ENCODE results near the gene PKN1. TPM values are rescaled to one million over a fixed set of nuclear protein-coding genes. Genes with fewer than 3 reads are reported as not detected.
"Not testable (repeated sequence)": the region's sequence is repeated elsewhere in the genome, so short reads cannot be mapped to it uniquely, and the experiment has no call there.

PKN1 gene
- total RNA-seq, 1 donor = 164 TPM

DNA sequence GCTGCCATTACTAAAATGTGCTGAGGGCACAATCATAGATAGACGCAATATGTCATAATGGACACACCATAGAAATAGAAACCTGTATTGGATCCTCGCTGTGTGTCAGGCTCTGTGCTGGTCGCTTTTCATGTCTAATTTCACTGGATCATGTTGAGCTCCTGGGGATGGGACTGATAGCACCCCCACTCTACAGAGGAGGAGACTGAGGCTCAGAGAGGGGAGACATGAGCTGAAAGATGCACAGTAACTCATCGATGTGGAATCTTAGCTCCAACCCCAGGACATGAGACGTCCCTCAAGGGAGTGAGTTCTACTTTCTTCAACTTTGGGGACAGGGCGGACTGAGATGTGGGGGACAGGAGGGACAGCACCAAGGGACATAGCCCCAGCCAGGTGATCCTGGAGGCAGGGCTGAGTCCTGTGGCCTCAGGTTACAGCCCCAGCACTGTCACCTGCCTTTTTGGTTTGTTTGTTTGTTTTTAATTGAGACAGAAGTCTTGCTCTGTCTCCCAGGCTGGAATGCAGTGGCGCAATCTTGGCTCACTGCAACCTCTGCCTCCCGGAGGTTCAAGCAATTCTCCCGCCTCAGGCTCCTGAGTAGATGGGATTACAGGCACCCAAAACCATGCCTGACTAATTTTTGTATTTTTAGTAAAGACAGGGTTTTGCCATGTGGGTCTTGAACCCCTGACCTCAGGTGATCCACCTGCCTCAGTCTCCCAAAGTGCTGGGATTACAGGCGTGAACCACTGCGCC, 69.4 kb downstream of the PKN1 start:
- no peak overlapping the region for H3K4me3 ChIP-seq (ENCODE audit: low read depth, low read length)
- no peak for DNase-seq (ENCODE audit: low read depth)
- TF ChIP-seq, protein P1, sequence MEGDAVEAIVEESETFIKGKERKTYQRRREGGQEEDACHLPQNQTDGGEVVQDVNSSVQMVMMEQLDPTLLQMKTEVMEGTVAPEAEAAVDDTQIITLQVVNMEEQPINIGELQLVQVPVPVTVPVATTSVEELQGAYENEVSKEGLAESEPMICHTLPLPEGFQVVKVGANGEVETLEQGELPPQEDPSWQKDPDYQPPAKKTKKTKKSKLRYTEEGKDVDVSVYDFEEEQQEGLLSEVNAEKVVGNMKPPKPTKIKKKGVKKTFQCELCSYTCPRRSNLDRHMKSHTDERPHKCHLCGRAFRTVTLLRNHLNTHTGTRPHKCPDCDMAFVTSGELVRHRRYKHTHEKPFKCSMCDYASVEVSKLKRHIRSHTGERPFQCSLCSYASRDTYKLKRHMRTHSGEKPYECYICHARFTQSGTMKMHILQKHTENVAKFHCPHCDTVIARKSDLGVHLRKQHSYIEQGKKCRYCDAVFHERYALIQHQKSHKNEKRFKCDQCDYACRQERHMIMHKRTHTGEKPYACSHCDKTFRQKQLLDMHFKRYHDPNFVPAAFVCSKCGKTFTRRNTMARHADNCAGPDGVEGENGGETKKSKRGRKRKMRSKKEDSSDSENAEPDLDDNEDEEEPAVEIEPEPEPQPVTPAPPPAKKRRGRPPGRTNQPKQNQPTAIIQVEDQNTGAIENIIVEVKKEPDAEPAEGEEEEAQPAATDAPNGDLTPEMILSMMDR (IDR thresholded peaks at IDR 0.05; ENCODE audit: insufficient read depth, low read length) = no peak

DNA sequence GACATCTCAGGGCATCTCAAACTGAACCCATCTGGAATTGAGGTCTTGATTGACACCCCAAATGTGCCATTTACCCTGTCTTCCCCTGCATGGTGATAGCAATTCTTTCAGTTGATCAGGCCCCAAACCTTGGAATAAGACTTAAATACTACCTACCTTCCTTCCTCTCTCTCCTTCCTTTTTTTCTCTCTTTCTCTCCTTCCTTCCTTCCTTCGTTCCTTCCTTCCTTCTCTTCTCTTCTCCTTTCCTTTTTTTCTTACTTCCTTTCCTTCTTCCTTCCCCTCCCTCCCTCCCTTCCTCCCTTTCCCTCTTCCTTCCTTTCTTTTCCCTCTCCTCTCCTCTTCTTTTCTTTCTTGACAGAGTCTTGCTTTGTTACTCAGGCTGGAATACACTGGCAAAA, 70.2 kb downstream of the PKN1 start:
- TF ChIP-seq, protein P1 (IDR thresholded peaks at IDR 0.05; ENCODE audit: insufficient read depth, low read length) = no peak
- no peak for DNase-seq (ENCODE audit: low read depth)
- H3K4me3 ChIP-seq (ENCODE audit: low read depth, low read length) = no peak overlapping the region

DNA sequence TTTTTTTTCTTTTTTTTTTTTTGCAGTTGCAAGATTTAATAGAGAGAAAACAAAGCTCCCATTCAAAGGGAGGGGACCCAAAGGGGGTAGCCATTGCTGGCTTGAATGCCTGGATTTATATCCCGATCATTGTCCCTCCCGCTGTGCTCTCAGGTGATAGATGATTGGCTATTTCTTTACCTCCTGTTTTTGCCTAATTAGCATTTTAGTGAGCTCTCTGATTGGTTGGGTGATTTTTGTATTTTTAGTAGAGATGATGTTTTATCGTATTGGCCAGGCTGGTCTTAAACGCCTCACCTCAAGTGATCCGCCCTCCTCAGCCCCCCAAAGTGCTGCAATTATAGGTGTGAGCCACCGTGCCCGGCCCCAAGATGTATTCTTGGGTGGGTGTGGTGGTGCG, 71.5 kb downstream of the PKN1 start:
- not testable (repeated sequence) for DNase-seq (ENCODE audit: low read depth); H3K4me3 ChIP-seq (ENCODE audit: low read depth, low read length)

DNA sequence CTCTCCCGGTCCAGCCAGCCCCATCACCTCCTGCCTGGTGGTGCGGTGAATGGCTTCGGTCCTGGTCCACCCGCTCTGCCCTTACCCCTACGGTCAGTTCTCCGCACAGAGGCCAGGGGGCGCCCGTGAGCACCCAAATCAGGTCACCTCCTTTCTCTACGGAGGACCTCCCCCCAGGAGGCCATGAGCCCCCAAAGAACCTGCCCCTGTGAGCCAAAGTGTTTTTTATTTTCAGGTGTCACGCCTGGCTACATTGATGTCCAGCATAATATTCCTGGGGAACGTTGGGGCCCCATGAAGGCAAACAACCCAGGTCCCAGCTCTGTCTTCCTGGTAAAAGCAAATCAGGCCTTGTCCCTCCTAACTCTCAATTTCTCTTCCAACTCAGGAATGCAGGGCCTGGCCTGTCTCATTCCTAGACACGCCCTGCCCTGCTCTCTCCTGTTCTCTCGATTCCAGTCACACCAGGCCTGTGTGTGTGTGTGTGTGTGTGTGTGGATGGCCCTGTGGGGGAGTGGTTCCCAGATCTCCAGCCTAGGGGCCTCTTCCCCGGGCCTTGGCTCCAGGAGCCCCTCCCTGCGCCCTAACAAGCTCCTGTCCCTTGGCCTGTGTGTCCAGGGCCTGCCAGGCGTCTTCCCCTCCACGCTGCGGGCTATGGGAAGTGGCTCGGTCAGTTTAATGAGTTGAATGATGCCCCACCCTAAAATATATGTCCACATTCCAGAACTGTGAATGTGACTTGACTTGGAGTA, 72.6 kb downstream of the PKN1 start:
- TF ChIP-seq, protein P1 (IDR thresholded peaks at IDR 0.05; ENCODE audit: insufficient read depth, low read length) = peak; percentile 87
- DNase-seq (ENCODE audit: low read depth) = peak; percentile 84
- H3K4me3 ChIP-seq (ENCODE audit: low read depth, low read length) = no peak overlapping the region

DNA sequence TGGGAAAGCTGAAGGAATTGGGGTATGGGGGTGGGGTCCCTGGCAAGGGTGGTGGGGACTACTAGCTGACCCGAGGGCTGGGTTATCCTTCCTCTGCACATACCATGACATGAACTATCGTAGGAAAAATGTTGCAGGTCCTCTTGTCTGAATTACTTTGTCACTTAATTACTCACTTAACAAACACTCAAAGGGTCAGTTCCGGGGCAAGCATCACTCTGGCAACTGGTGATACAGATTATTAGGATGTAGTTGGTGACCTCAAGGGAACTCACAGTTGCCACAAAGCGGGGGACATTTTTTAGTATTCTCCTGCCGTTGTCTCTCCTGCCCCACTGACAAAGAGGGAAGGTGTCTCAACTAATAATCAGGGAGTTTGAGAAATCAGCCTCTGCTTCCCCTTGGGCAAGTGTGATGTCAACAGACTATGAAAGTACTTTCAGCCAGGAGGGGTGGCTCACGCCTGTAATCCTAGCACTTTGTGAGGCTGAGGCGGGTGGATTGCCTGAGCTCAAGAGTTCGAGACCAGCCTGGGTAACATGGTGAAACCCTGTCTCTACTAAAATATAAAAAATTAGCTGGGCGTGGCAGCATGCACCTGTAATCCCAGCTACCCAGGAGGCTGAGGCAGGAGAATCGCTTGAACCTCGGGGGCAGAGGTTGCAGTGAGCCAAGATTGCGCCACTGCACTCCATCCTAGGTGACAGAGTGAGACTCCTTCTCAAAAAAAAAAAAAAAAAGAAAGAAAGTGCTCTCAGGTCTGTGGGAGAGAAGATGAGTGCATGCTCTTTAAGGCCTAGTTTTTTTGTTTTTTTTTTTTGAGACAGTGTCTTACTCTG, 74.8 kb downstream of the PKN1 start:
- TF ChIP-seq, protein P1 (IDR thresholded peaks at IDR 0.05; ENCODE audit: insufficient read depth, low read length) = no peak
- DNase-seq (ENCODE audit: low read depth) = peak; percentile 46
- no peak overlapping the region for H3K4me3 ChIP-seq (ENCODE audit: low read depth, low read length)

DNA sequence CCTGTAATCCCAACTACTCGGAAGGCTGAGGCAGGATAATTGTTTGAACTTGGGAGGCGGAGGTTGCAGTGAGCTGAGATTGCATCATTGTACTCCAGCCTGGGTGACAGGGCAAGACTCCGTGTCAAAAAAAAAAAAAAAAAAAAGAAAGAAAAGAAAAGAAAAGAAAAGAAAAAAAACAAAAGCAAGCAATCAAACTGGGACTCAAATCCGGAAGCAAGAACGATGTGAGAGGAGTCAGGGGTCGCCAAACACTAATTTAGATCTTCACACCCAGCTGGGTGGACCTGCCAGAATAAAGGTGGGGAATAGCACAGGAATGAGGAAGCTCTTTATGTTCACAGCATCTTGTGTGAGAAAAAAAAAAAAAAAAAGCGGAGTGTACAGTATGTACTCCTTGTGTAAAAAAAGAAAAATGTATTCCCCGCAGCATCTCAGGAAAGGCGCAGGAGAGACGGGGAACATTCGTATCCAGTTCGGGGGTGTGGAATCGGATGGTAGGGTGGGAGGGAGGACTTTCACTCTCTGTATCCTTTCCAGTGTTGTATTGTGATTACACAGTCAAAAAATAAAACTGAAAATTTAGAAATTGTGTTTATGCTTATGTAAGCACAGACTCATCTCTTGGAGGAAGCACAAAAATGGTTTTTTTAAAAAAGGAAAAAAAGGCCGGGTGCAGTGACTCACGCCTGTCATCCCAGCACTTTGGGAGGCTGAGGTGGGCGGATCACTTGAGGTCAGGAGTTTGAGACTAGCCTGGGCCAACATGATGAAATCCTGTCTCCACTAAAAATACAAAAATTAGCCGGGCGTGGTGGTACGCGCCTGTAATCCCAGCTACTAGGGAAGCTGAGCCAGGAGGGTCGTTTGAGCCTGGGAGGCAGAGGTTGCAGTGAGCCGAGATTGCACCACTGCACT, 77.5 kb downstream of the PKN1 start:
- DNase-seq (ENCODE audit: low read depth) = peak; percentile 91
- H3K4me3 ChIP-seq (ENCODE audit: low read depth, low read length) = peak overlapping the region; percentile 31

More for the DNA sequence above, 77.5 kb downstream of the PKN1 start:
- TF ChIP-seq, protein P1 (IDR thresholded peaks at IDR 0.05; ENCODE audit: insufficient read depth, low read length) = no peak
